Lung (tissue), 12 donors: ENCODE results near the gene TP53BP2. TPM values are rescaled to one million over a fixed set of nuclear protein-coding genes. Genes with fewer than 3 reads are reported as not detected.
A peak's percentile ranks its signal among the peaks of the same experiment; 100 is the strongest.

Experiments used
- ATAC-seq: fragments of 200-7000 bp; cut with Tn5 transposase; one replicate; pipeline ENCODE4 v1.9.1; 2020; ENCODE audit warnings: moderate number of reproducible peaks; ENCODE audit not compliant: insufficient read depth, low FRiP score
- DNase-seq, 3 donors: peaks; one replicate each; pipeline ENCODE4 v3.0.0-alpha.2; 2013 to 2017
- H3K27ac ChIP-seq, 2 donors: one replicate each; pipeline ENCODE4 v1.5.1; 2013; ENCODE audit warnings: mild to moderate bottlenecking in 2 of 2, moderate library complexity in 2 of 2, control low read depth in 1 of 2, inconsistent platforms in 1 of 2, low read depth in 1 of 2, low read length in 1 of 2
- H3K27me3 ChIP-seq, 3 donors: one replicate each; pipeline ENCODE4 v1.5.1; 2013; ENCODE audit warnings: low read length in 2 of 3; ENCODE audit not compliant: control insufficient read depth in 3 of 3, insufficient read depth in 3 of 3
- H3K36me3 ChIP-seq, 4 donors: one replicate each; pipeline ENCODE4 v1.5.1; 2013; ENCODE audit warnings: low read length in 4 of 4, mild to moderate bottlenecking in 1 of 4, moderate library complexity in 1 of 4; ENCODE audit not compliant: control insufficient read depth in 4 of 4, insufficient read depth in 4 of 4
- H3K4me1 ChIP-seq, 5 donors: one replicate each; pipeline ENCODE4 v1.5.1; 2013; ENCODE audit warnings: low read length in 5 of 5, mild to moderate bottlenecking in 2 of 5, moderate library complexity in 1 of 5; ENCODE audit not compliant: control insufficient read depth in 5 of 5, insufficient read depth in 5 of 5
- H3K4me3 ChIP-seq: one replicate; pipeline ENCODE4 v1.5.1; 2013; ENCODE audit warnings: mild to moderate bottlenecking, control low read depth, moderate library complexity
- H3K9ac ChIP-seq, 2 donors: one replicate each; pipeline ENCODE4 v1.5.1; 2013; ENCODE audit warnings: low read length in 2 of 2, control low read depth in 1 of 2; ENCODE audit not compliant: insufficient read depth in 1 of 2
- H3K9me3 ChIP-seq, 4 donors: one replicate each; pipeline ENCODE4 v1.5.1; 2013; ENCODE audit warnings: low read length in 3 of 4, mild to moderate bottlenecking in 1 of 4, moderate library complexity in 1 of 4; ENCODE audit not compliant: control insufficient read depth in 4 of 4, insufficient read depth in 3 of 4
- CTCF ChIP-seq: IDR thresholded peaks from 2 replicates; pipeline ENCODE4 v1.5.1; 2012; ENCODE audit warnings: mild to moderate bottlenecking; ENCODE audit errors: control extremely low read depth, extremely low read depth
- WGBS, 2 donors: extraction: QIAGEN DNeasy Blood & Tissue Kit; methylation state at CpG; one replicate each; pipeline ENCODE4 v1.1.7; 2013; 5-methylcytosine and 5-hydroxymethylcytosine counted together
- polyA plus RNA-seq, 2 donors: library from polyadenylated mRNA; stranded (reverse); fragments of 200-250 nt; gene quantifications; one replicate each; pipeline ENCODE4 v1.2.1, GENCODE V29; 2013
- total RNA-seq, 2 donors: library from RNA; depleted of rRNA in 1 of 2; stranded (reverse); fragments of >200 nt in 1 of 2; gene quantifications; one replicate each; pipeline ENCODE4 v1.2.1, GENCODE V29; 2014 to 2021
- donor health status: control.
- donor health status: control.
- donor health status: Bipolar disorder and iron deficiency.
- donor health status: healthy.
- donor health status: DM: yes; HTN: yes; CAD: no.

TP53BP2 gene
- total and polyA plus RNA-seq, 4 donors = 11.5 to 94.2 (median 45.7) TPM

DNA sequence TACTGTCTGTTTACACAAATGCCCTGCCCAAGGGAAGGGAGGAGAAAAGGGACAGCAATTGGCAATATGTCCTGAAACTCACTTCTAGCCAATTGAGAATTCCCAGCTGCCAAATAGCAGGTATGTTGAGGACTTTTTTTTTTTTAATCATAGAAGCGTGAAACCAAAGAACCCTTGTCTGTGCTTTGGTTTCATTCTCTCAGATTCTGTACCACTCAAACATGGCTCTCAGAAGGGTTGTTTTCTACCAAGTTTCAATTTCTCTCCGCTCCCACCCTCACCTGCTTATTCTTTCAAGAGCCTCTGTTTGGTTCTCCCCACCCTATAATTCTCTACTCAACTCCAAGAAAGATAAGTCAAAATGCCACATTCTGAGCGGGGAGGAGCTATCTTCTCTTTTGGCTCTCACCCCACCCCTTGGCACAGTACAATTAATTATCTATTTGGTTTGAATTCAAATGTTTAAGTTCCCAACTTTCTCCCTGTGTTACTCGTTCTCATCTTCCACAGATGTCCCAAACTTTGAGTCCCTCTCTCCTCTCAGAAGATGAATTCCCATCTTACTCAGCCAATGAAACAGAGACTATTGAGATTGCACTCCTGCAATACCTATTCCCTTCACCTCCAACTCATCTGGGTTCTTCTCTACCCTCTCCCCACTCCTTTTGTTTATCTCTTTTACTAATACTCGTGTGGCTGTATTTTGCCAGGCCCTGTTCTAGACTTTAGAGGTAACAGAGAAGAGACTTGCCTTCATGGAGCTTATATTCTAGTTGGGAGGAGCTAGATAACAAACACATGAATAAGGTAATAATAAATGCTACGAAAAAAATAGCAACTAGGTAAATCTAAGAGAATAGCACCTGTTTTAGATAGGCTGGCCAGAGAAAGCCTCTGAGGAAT, 3.9 kb upstream of the TP53BP2 start:
- WGBS, 2 donors = 80 to 94% methylated on average over 6 of the region's 6 CpGs
- no peaks in the 10 kb centered on the region for H3K36me3 ChIP-seq
- no peak for TF ChIP-seq CTCF
- H3K27me3 ChIP-seq = no peaks in the 10 kb centered on the region
- no peak for ATAC-seq
- H3K4me3 ChIP-seq = no peak overlapping the region
- no peak overlapping the region for H3K9ac ChIP-seq
- H3K4me1 ChIP-seq = peaks cover 0 to 9% (median 2%) of the 10 kb centered on the region in 5 donors
- DNase-seq = no peak
- H3K9me3 ChIP-seq = no peaks in the 10 kb centered on the region
- H3K27ac ChIP-seq = no peak overlapping the region

- Histone ChIP-seq H3K4me3 (no peak overlapping the region), H3K9ac (no peak overlapping the region), H3K27me3 (no peaks in the 10 kb centered on the region), H3K9me3 (no peaks in the 10 kb centered on the region), H3K36me3 (no peaks in the 10 kb centered on the region), H3K4me1 (peaks cover 0 to 19% (median 5%) of the 10 kb centered on the region in 5 donors), H3K27ac (no peak overlapping the region)
- no peak for TF ChIP-seq CTCF
- WGBS, 2 donors = 99% methylated on average over 2 of the region's 2 CpGs
- DNase-seq = no peak
- ATAC-seq = no peak
Measured at GRCh38 chr1:223848536-223848935, 2.8 kb upstream of the TP53BP2 start.

- 91 to 92% methylated on average over 4 of the region's 4 CpGs for WGBS, 2 donors
- H3K9me3 ChIP-seq = no peaks in the 10 kb centered on the region
- no peak for TF ChIP-seq CTCF
- no peak for DNase-seq
- no peaks in the 10 kb centered on the region for H3K36me3 ChIP-seq
- H3K27ac ChIP-seq = peak overlapping the region in 1 of 2 donors; percentile 78
- no peak for ATAC-seq
- peaks cover 0 to 21% (median 5%) of the 10 kb centered on the region in 5 donors for H3K4me1 ChIP-seq
- H3K9ac ChIP-seq = no peak overlapping the region
- no peak overlapping the region for H3K4me3 ChIP-seq
- no peaks in the 10 kb centered on the region for H3K27me3 ChIP-seq
Measured at GRCh38 chr1:223847781-223848345, 2.1 kb upstream of the TP53BP2 start.
